Measurements from ENCODE around the gene KCNK2. TPM values are rescaled to one million over a fixed set of nuclear protein-coding genes. Genes with fewer than 3 reads are reported as not detected.

KCNK2 gene
- total and polyA plus RNA-seq, 2 experiments from 2014 or later: 0.07 to 0.24 TPM

DNA sequence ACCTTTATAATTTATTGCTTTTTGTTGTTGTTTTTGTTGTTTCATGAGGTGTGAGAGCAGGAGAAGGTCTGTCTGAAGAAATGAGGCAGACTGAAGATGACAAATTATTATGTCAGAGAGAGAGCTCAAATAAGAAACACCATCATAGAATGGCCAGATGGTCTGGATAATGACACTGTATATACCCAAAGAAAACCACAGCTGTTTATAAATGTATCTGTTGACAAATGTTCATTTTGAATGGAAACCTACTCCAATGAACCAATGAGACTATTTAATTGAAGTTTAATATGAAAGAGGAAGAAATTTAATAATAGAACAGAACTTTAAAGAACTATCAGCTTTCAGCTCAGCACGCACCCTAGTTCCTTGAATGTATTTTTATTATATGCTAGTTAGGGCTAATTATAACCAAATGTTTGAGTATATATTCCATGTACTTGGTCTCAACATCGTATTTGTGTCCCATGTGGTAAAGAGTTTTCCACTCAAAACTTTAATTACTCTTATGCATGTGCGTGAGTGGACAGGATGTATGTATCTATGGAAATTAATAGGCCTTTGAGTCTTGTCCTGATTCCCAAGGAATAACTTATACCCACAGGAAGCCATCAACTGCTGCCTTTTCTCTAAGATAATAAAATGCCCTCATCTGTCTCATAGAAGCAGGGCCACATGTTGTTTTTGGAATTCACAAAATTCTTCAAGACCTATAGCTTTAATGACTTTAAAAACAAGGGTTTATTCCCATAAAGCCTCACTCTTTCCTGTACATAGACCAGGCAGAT, 202.7 kb downstream of the KCNK2 start:
- no peak overlapping the region for H2AFZ ChIP-seq
- Mint-ChIP-seq H3K4me3 (no peak overlapping the region), H3K27me3 (ENCODE audit: insufficient read depth, low read depth, poor library complexity) (no peaks in the 10 kb centered on the region), H3K4me1 (no peaks in the 10 kb centered on the region), H3K27ac (no peak overlapping the region), H3K9me3 (no peaks in the 10 kb centered on the region), H3K36me3 (ENCODE audit: low read depth) (no peaks in the 10 kb centered on the region)
- H3K9me2 ChIP-seq (ENCODE audit: insufficient read depth): no peaks in the 10 kb centered on the region; the same call in 1 of the 2 replicates
- H3K27me3 ChIP-seq (ENCODE audit: insufficient read depth): no peaks in the 10 kb centered on the region
- no peaks in the 10 kb centered on the region for H3F3A ChIP-seq (replicated peaks; ENCODE audit: low read depth)
- no peaks in the 10 kb centered on the region for H3K4me1 ChIP-seq (ENCODE audit: insufficient read depth)
- no peak overlapping the region for H3K27ac ChIP-seq (ENCODE audit: low read depth)
- TF ChIP-seq REST (IDR thresholded peaks at IDR 0.05; ENCODE audit: unreplicated experiment): no peak
- no peak for TF ChIP-seq CTCF (conservative IDR thresholded peaks at IDR 0.05; ENCODE audit: low read depth in 2 of 2)
- TF ChIP-seq JUNB (IDR thresholded peaks at IDR 0.05; ENCODE audit: unreplicated experiment): no peak
- no peak for TF ChIP-seq STAT1 (IDR thresholded peaks at IDR 0.05; ENCODE audit: unreplicated experiment)
- no peak for TF ChIP-seq POLR2AphosphoS5 (IDR thresholded peaks at IDR 0.05; ENCODE audit: low read depth)
- no peak for TF ChIP-seq ETS1 (IDR thresholded peaks at IDR 0.05)
- TF ChIP-seq EZH2 (IDR thresholded peaks at IDR 0.05; ENCODE audit: low read depth, unreplicated experiment): no peak
- TF ChIP-seq ZNF331 (CRISPR knock-in tag; IDR thresholded peaks at IDR 0.05; ENCODE audit: low read depth): no peak
- no peak for TF ChIP-seq EZH2phosphoT487 (IDR thresholded peaks at IDR 0.05; ENCODE audit: unreplicated experiment)
- TF ChIP-seq NANOG (IDR thresholded peaks at IDR 0.05; ENCODE audit: borderline replicate concordance): no peak
- no peak for TF ChIP-seq ZNF114 (CRISPR knock-in tag; IDR thresholded peaks at IDR 0.05)
- TF ChIP-seq ZNF462 (CRISPR knock-in tag; IDR thresholded peaks at IDR 0.05): no peak
- no peak for DNase-seq (ENCODE audit: low spot score)
- H3K4me2 ChIP-seq: no peak overlapping the region
- H3K4me3 ChIP-seq: no peak overlapping the region
- no peaks in the 10 kb centered on the region for H3K36me3 ChIP-seq (ENCODE audit: insufficient read depth)
- ATAC-seq: no peak
- H3K79me2 ChIP-seq (replicated peaks; ENCODE audit: insufficient read depth): no peaks in the 10 kb centered on the region
- H4K20me1 ChIP-seq (replicated peaks; ENCODE audit: insufficient read depth): no peaks in the 10 kb centered on the region

All from GM23338 (cell line).